ENCODE results near the gene NR4A2.

NR4A2 gene

GRCh38 chr2:156340804-156341451 is 8.4 kb upstream of the NR4A2 start:
- DNase-seq (ENCODE audit: low read depth) = no peak
- H3K4me3 ChIP-seq (replicated peaks; ENCODE audit: low read depth, low read length) = peak overlapping the region; percentile 82
- TF ChIP-seq CTCF (IDR thresholded peaks at IDR 0.05; ENCODE audit: low read length, missing control alignments) = no peak

DNA sequence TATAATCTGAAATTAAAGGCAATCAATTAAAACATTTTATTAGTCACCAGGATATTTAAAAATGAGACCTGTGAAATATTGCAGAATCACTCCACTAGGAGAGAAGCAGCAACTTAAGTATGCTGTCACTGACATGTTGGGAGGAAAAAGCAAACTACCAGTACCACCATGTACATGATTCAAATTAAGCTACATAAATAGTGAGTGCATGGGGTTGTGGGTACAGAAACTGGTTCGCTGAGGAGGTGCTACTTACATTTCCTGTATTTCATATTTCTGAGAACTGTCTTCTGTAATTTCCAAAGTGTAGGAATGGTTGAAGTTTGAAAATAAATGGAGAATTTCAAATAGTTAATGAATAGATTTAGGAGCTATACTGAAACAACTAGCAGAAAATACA is 7.9 kb upstream of the NR4A2 start:
- peak; percentile 17 for DNase-seq (ENCODE audit: low read depth)
- H3K4me3 ChIP-seq (replicated peaks; ENCODE audit: low read depth, low read length) = no peak overlapping the region
- no peak for TF ChIP-seq CTCF (IDR thresholded peaks at IDR 0.05; ENCODE audit: low read length, missing control alignments)

- DNase-seq (ENCODE audit: low read depth) = no peak
Measured at GRCh38 chr2:156339865-156340264, 7.3 kb upstream of the NR4A2 start.

DNA sequence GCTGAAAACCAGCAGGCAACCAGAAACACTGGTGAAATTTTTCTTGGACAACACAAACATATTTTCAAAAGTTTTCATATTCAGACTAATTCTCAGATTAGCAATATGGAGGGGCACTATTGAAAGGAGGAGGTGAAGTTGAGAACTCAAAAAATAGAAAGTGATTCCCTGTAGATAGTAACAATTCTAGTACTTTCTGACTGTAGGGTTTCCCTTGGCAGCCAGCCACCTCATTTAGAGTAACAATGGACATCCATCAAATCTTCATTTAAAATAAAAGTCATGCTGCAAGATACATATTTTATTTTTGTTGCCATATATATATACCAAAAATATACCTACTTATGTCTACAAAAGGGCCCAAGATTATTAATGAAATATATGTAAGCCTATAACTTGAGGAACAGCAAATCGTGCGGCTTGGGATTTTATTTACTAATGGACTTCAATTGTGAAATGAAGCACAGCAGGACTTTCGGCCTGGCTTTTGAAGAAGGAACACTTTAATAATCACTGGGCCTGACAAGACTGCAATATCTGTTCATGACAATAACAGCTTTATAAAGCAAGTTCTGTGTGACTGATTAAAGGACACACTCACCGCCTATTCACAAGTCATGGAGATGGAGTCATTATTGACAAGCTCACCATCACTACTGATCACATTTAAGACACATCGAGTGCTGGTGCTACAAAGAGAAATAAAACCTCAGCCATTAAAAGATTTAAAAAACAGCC is 6.8 kb upstream of the NR4A2 start:
- TF ChIP-seq CTCF (IDR thresholded peaks at IDR 0.05; ENCODE audit: low read length, missing control alignments) = no peak
- no peak overlapping the region for H3K4me3 ChIP-seq (replicated peaks; ENCODE audit: low read depth, low read length)
- DNase-seq (ENCODE audit: low read depth) = peak; percentile 14

More at GRCh38 chr2:156339865-156340264, 7.3 kb upstream of the NR4A2 start:
- no peak overlapping the region for H3K4me3 ChIP-seq (replicated peaks; ENCODE audit: low read depth, low read length)
- TF ChIP-seq CTCF (IDR thresholded peaks at IDR 0.05; ENCODE audit: low read length, missing control alignments) = no peak

DNA sequence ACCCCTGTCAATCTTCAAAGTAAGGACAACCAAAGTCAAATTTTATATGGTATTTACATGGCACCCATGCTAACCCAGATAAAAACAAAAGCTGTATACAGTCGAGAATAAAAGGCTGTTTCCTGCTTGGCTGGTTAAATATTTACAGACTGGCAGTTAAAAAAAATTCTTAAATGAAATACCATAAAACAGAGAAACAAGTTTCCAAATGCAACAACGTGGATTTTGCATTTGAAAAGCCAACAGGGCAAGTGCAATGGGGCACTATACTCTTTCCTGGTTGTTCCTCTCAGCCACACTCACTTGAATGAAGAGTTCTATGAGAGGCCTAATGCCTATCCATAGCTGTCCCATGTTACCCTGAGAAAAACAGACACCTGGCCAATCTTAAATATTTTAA is 6.1 kb upstream of the NR4A2 start:
- H3K4me3 ChIP-seq (replicated peaks; ENCODE audit: low read depth, low read length) = no peak overlapping the region
- no peak for DNase-seq (ENCODE audit: low read depth)
- no peak for TF ChIP-seq CTCF (IDR thresholded peaks at IDR 0.05; ENCODE audit: low read length, missing control alignments)

GRCh38 chr2:156334496-156335478 is 2.3 kb upstream of the NR4A2 start:
- H3K4me3 ChIP-seq (replicated peaks; ENCODE audit: low read depth, low read length) = peak overlapping the region; percentile 92
- DNase-seq (ENCODE audit: low read depth) = peak; percentile 97
- TF ChIP-seq CTCF (IDR thresholded peaks at IDR 0.05; ENCODE audit: low read length, missing control alignments) = no peak
